C4-2B (cell line): ENCODE data around the gene LRP1B.

Source experiments
- CTCF ChIP-seq: fragments of 450-650 bp; conservative IDR thresholded peaks from 2 replicates; pipeline ENCODE4 v1.5.1; 2017; ENCODE audit warnings: mild to moderate bottlenecking
- ZFX ChIP-seq: fragments of 450-650 bp; IDR thresholded peaks from 2 replicates; pipeline ENCODE4 v1.6.1; 2017

- no peak for TF ChIP-seq CTCF
- TF ChIP-seq ZFX, result no peak
Measured at GRCh38 chr2:141048951-141049350, 1081.9 kb downstream of the LRP1B start.
